H9 (cell line): ENCODE results near the gene ARHGEF33. TPM values are rescaled to one million over a fixed set of nuclear protein-coding genes. Genes with fewer than 3 reads are reported as not detected.

Source experiments
- DNase-seq: peaks from one replicate; pipeline ENCODE4 v3.0.0-alpha.2; 2017
- H2AFZ ChIP-seq: one replicate; pipeline ENCODE4 v1.6.1; 2013; ENCODE audit warnings: mild to moderate bottlenecking, low read length, control low read depth, moderate library complexity
- H2AK5ac ChIP-seq: 2 replicates; pipeline ENCODE4 v1.6.1; 2013; ENCODE audit warnings: low read length, control low read depth, mixed read lengths; ENCODE audit not compliant: insufficient read length
- H2BK120ac ChIP-seq: one replicate; pipeline ENCODE4 v1.6.1; 2013; ENCODE audit warnings: low read depth, mild to moderate bottlenecking, low read length, control low read depth, inconsistent platforms; ENCODE audit not compliant: poor library complexity, severe bottlenecking
- H2BK12ac ChIP-seq: 2 replicates; pipeline ENCODE4 v1.6.1; 2013; ENCODE audit warnings: low read length, control low read depth, mixed read lengths, low read depth; ENCODE audit not compliant: insufficient read length
- H2BK15ac ChIP-seq: 2 replicates; pipeline ENCODE4 v1.6.1; 2013; ENCODE audit warnings: low read depth, low read length, control low read depth
- H2BK20ac ChIP-seq: one replicate; pipeline ENCODE4 v1.6.1; 2013; ENCODE audit warnings: low read depth, mild to moderate bottlenecking, low read length, control low read depth, inconsistent platforms; ENCODE audit not compliant: poor library complexity, severe bottlenecking
- H2BK5ac ChIP-seq: 2 replicates; pipeline ENCODE4 v1.6.1; 2013; ENCODE audit warnings: low read length, control low read depth, mixed read lengths; ENCODE audit not compliant: insufficient read length
- H3K14ac ChIP-seq: 2 replicates; pipeline ENCODE4 v1.6.1; 2013; ENCODE audit warnings: low read length, control low read depth; ENCODE audit not compliant: insufficient read depth
- H3K18ac ChIP-seq: 2 replicates; pipeline ENCODE4 v1.6.1; 2013; ENCODE audit warnings: low read depth, mild to moderate bottlenecking, mixed read lengths, low read length, control low read depth; ENCODE audit not compliant: insufficient read length
- H3K23ac ChIP-seq: 2 replicates; pipeline ENCODE4 v1.6.1; 2013; ENCODE audit warnings: low read length, control low read depth, mixed read lengths, low read depth; ENCODE audit not compliant: insufficient read length
- H3K23me2 ChIP-seq: 2 replicates; pipeline ENCODE4 v1.6.1; 2013; ENCODE audit warnings: low read depth, mild to moderate bottlenecking, mixed read lengths, low read length, control low read depth; ENCODE audit not compliant: insufficient read length, poor library complexity, severe bottlenecking
- H3K27ac ChIP-seq: 2 replicates; pipeline ENCODE4 v1.5.1; 2013; ENCODE audit warnings: low read length, control low read depth, mixed read lengths, low read depth; ENCODE audit not compliant: insufficient read length
- H3K27me3 ChIP-seq: 2 replicates; pipeline ENCODE4 v1.6.1; 2013; ENCODE audit warnings: low read length, control low read depth, inconsistent platforms; ENCODE audit not compliant: insufficient read depth
- H3K4ac ChIP-seq: 2 replicates; pipeline ENCODE4 v1.6.1; 2013; ENCODE audit warnings: low read depth, mild to moderate bottlenecking, control low read depth, inconsistent platforms, low read length, moderate library complexity
- H3K4me1 ChIP-seq: 2 replicates; pipeline ENCODE4 v1.6.1; 2013; ENCODE audit warnings: low read length, control low read depth, inconsistent platforms; ENCODE audit not compliant: insufficient read depth
- H3K4me2 ChIP-seq: 2 replicates; pipeline ENCODE4 v1.6.1; 2013; ENCODE audit warnings: low read length, control low read depth, mixed read lengths; ENCODE audit not compliant: insufficient read length, insufficient read depth
- H3K56ac ChIP-seq: 2 replicates; pipeline ENCODE4 v1.6.1; 2013; ENCODE audit warnings: low read depth, mild to moderate bottlenecking, mixed read lengths, low read length, control low read depth; ENCODE audit not compliant: insufficient read length
- H3K79me1 ChIP-seq: 2 replicates; pipeline ENCODE4 v1.6.1; 2013; ENCODE audit warnings: low read depth, mild to moderate bottlenecking, moderate library complexity, low read length, control low read depth, inconsistent platforms; ENCODE audit not compliant: insufficient read depth, poor library complexity, severe bottlenecking
- H3K79me2 ChIP-seq: 2 replicates; pipeline ENCODE4 v1.6.1; 2013; ENCODE audit warnings: low read length, control low read depth, inconsistent platforms; ENCODE audit not compliant: insufficient read depth
- H3K9ac ChIP-seq: 2 replicates; pipeline ENCODE4 v1.6.1; 2013; ENCODE audit warnings: low read length, control low read depth, mixed read lengths; ENCODE audit not compliant: insufficient read length; ENCODE audit errors: extremely low read depth
- H3K9me3 ChIP-seq: one replicate; pipeline ENCODE4 v1.6.1; 2013; ENCODE audit warnings: low read depth, low read length, inconsistent platforms; ENCODE audit not compliant: control insufficient read depth
- H3T11ph ChIP-seq: one replicate; pipeline ENCODE4 v1.6.1; 2013; ENCODE audit warnings: mild to moderate bottlenecking, low read length, control low read depth, inconsistent platforms
- H4K20me1 ChIP-seq: one replicate; pipeline ENCODE4 v1.6.1; 2013; ENCODE audit not compliant: control insufficient read depth, insufficient read length, insufficient read depth
- H4K5ac ChIP-seq: 2 replicates; pipeline ENCODE4 v1.6.1; 2013; ENCODE audit warnings: low read depth, mild to moderate bottlenecking, mixed read lengths, low read length, control low read depth; ENCODE audit not compliant: insufficient read length
- H4K8ac ChIP-seq: replicated peaks from 2 replicates; pipeline ENCODE4 v1.6.1; 2013; ENCODE audit warnings: low read length, control low read depth, mixed read lengths, low read depth; ENCODE audit not compliant: insufficient read length
- H4K91ac ChIP-seq: 2 replicates; pipeline ENCODE4 v1.6.1; 2013; ENCODE audit warnings: low read depth, mild to moderate bottlenecking, moderate library complexity, mixed read lengths, low read length, control low read depth; ENCODE audit not compliant: insufficient read length
- H3K27ac Mint-ChIP-seq, 3 experiments: 2 replicates in 2 of 3; 3 replicates in 1 of 3; pipeline ENCODE4 v1.8.0; 2020 to 2021; ENCODE audit warnings: mixed read lengths in 3 of 3, mild to moderate bottlenecking in 1 of 3, moderate library complexity in 1 of 3
- H3K27me3 Mint-ChIP-seq: 2 replicates; pipeline ENCODE4 v1.8.0; 2021; ENCODE audit warnings: low read depth, mild to moderate bottlenecking, moderate library complexity, mixed read lengths
- H3K36me3 Mint-ChIP-seq, 3 experiments: 2 replicates in 2 of 3; 3 replicates in 1 of 3; pipeline ENCODE4 v1.8.0; 2020 to 2021; ENCODE audit warnings: low read depth in 3 of 3, mixed read lengths in 3 of 3; ENCODE audit not compliant: insufficient read depth in 1 of 3
- H3K4me1 Mint-ChIP-seq, 2 experiments: 2 replicates each; pipeline ENCODE4 v1.8.0; 2020; ENCODE audit warnings: mixed read lengths in 2 of 2
- H3K4me3 Mint-ChIP-seq, 2 experiments: 2 replicates in 1 of 2; 3 replicates in 1 of 2; pipeline ENCODE4 v1.8.0; 2020 to 2021; ENCODE audit warnings: mild to moderate bottlenecking in 2 of 2, mixed read lengths in 2 of 2, moderate library complexity in 1 of 2
- H3K9me3 Mint-ChIP-seq, 2 experiments: 2 replicates in 1 of 2; 3 replicates in 1 of 2; pipeline ENCODE4 v1.8.0; 2020; ENCODE audit warnings: mild to moderate bottlenecking in 2 of 2, mixed read lengths in 2 of 2, moderate library complexity in 1 of 2
- CTCF ChIP-seq: fragments of 200-600 bp; sonication (generic); conservative IDR thresholded peaks from 3 replicates; pipeline ENCODE4 v1.8.0; 2021; ENCODE audit warnings: antibody characterized with exemption, mild to moderate bottlenecking
- WGBS: extraction: QIAGEN DNeasy Blood & Tissue Kit; methylation state at CpG from one replicate; pipeline ENCODE4 v1.1.7; 2013; ENCODE audit warnings: missing lambda C conversion rate, low lambda C conversion rate, mixed read lengths; ENCODE audit not compliant: insufficient read length; ENCODE audit errors: extremely low coverage; 5-methylcytosine and 5-hydroxymethylcytosine counted together
- total RNA-seq: library from RNA; stranded (reverse); gene quantifications from 2 replicates; pipeline ENCODE4 v1.2.1, GENCODE V29; 2021

The ARHGEF33 gene
- total RNA-seq, 1 experiment from 2014 or later: 0.92 TPM

- no peaks in the 10 kb centered on the region for H3K79me2 ChIP-seq
- H4K8ac ChIP-seq: no peak overlapping the region
Measured at GRCh38 chr2:39000552-39000951, 110.9 kb downstream of the ARHGEF33 start.

More at GRCh38 chr2:39000552-39000951, 110.9 kb downstream of the ARHGEF33 start:
- H3K4me2 ChIP-seq: no peak overlapping the region
- H4K20me1 ChIP-seq: no peaks in the 10 kb centered on the region
- no peak overlapping the region for H3K27ac Mint-ChIP-seq
- peaks cover 2% of the 10 kb centered on the region; the same call in 1 of the 2 replicates for H3K4me1 ChIP-seq
- no peaks in the 10 kb centered on the region for H3K79me1 ChIP-seq
- H3K56ac ChIP-seq: no peak overlapping the region
- H3K9me3 Mint-ChIP-seq: no peaks in the 10 kb centered on the region
- H2AK5ac ChIP-seq: no peak overlapping the region
- H3K23ac ChIP-seq: no peak overlapping the region
- no peak overlapping the region for H2BK120ac ChIP-seq
- H2BK5ac ChIP-seq: no peak overlapping the region
- H3K9me3 ChIP-seq: no peaks in the 10 kb centered on the region
- WGBS: no CpG with 5 or more reads among the region's 2 CpGs
- no peak overlapping the region for H2BK20ac ChIP-seq
- H2BK15ac ChIP-seq: no peak overlapping the region
- no peak overlapping the region for H3K18ac ChIP-seq
- no peak overlapping the region for H2BK12ac ChIP-seq
- H3K9ac ChIP-seq: no peak overlapping the region
- peaks cover 7 to 50% (median 40%) of the 10 kb centered on the region in 3 experiments; a peak in 6 of 7 replicates for H3K36me3 Mint-ChIP-seq
- H3T11ph ChIP-seq: no peak overlapping the region
- no peak for TF ChIP-seq CTCF
- no peak overlapping the region for H3K4me3 Mint-ChIP-seq
- H4K5ac ChIP-seq: no peak overlapping the region
- no peak overlapping the region for H4K91ac ChIP-seq
- no peak overlapping the region for H3K27ac ChIP-seq
- H3K4ac ChIP-seq: no peak overlapping the region
- H2AFZ ChIP-seq: no peak overlapping the region
- no peaks in the 10 kb centered on the region for H3K27me3 ChIP-seq
- peaks cover 11 to 15% of the 10 kb centered on the region in 2 experiments for H3K4me1 Mint-ChIP-seq
- DNase-seq: no peak
- no peak overlapping the region for H3K14ac ChIP-seq
- no peaks in the 10 kb centered on the region for H3K27me3 Mint-ChIP-seq
- H3K23me2 ChIP-seq: no peaks in the 10 kb centered on the region
